Mammary epithelial cell (primary cell): Measurements from ENCODE around the gene PTPRC.

Source experiments
- CTCF ChIP-seq, 2 donors: IDR thresholded peaks in 1 of 2; conservative IDR thresholded peaks in 1 of 2; 2 replicates each; pipeline ENCODE4 v1.5.1; 2011 to 2012; ENCODE audit warnings: inconsistent platforms in 2 of 2, low read length in 2 of 2, mild to moderate bottlenecking in 2 of 2, control low read depth in 1 of 2, low read depth in 1 of 2; ENCODE audit not compliant: insufficient read depth in 1 of 2; ENCODE audit errors: extremely low read depth in 1 of 2
- EZH2 ChIP-seq: IDR thresholded peaks from 2 replicates; pipeline ENCODE4 v1.6.1; 2012; ENCODE audit warnings: low read length, inconsistent platforms, borderline replicate concordance

- TF ChIP-seq CTCF (conservative IDR thresholded peaks at IDR 0.05 in 1 of 2, IDR thresholded peaks at IDR 0.05 in 1 of 2; ENCODE audit: extremely low read depth in 1 of 2, insufficient read depth in 1 of 2, low read depth in 1 of 2, low read length in 2 of 2): no peak
- TF ChIP-seq EZH2: no peak
These were observed 18.6 kb upstream of the PTPRC start for GRCh38 chr1:198620218-198620617.
